ENCODE data around the gene ANGPTL2.

Gene ANGPTL2

GRCh38 chr9:127047971-127048370, 74.5 kb downstream of the ANGPTL2 start:
- no peak overlapping the region for H3K27ac ChIP-seq (ENCODE audit: low read depth, low read length)
- TF ChIP-seq EZH2phosphoT487 (IDR thresholded peaks at IDR 0.05; ENCODE audit: borderline replicate concordance, low read length) (no peak), CTCF (IDR thresholded peaks at IDR 0.05; ENCODE audit: low read depth, low read length, poor library complexity, severe bottlenecking) (no peak)
- H3K36me3 ChIP-seq (ENCODE audit: control insufficient read depth, low read length), result no peaks in the 10 kb centered on the region
- H3K4me3 ChIP-seq (ENCODE audit: low read length), result no peak overlapping the region
- no peaks in the 10 kb centered on the region for H3K79me2 ChIP-seq (ENCODE audit: control insufficient read depth, low read length)
- no peak overlapping the region for H3K4me2 ChIP-seq (ENCODE audit: low read length)
- H3K4me1 ChIP-seq (ENCODE audit: control insufficient read depth, low read length), result no peaks in the 10 kb centered on the region
- H3F3A ChIP-seq (ENCODE audit: control insufficient read depth, insufficient read depth), result no peaks in the 10 kb centered on the region
- H3K9me2 ChIP-seq (replicated peaks; ENCODE audit: control insufficient read depth, low read length), result no peaks in the 10 kb centered on the region
- no peaks in the 10 kb centered on the region for H3K9me3 ChIP-seq (ENCODE audit: control insufficient read depth, insufficient read depth, low read length)
- H3K27me3 ChIP-seq (ENCODE audit: control insufficient read depth, low read length), result no peaks in the 10 kb centered on the region
- H4K20me1 ChIP-seq (ENCODE audit: control insufficient read depth, insufficient read depth, low read depth, low read length), result no peaks in the 10 kb centered on the region

- TF ChIP-seq EZH2phosphoT487 (IDR thresholded peaks at IDR 0.05; ENCODE audit: borderline replicate concordance, low read length), result no peak
- TF ChIP-seq CTCF (IDR thresholded peaks at IDR 0.05; ENCODE audit: low read depth, low read length, poor library complexity, severe bottlenecking), result no peak
- Histone ChIP-seq H3K9me3 (ENCODE audit: control insufficient read depth, insufficient read depth, low read length) (no peaks in the 10 kb centered on the region), H3K27me3 (ENCODE audit: control insufficient read depth, low read length) (no peaks in the 10 kb centered on the region), H3K4me3 (ENCODE audit: low read length) (no peak overlapping the region), H4K20me1 (ENCODE audit: control insufficient read depth, insufficient read depth, low read depth, low read length) (no peaks in the 10 kb centered on the region), H3K36me3 (ENCODE audit: control insufficient read depth, low read length) (no peaks in the 10 kb centered on the region), H3K27ac (ENCODE audit: low read depth, low read length) (no peak overlapping the region), H3K4me1 (ENCODE audit: control insufficient read depth, low read length) (no peaks in the 10 kb centered on the region), H3F3A (ENCODE audit: control insufficient read depth, insufficient read depth) (no peaks in the 10 kb centered on the region), H3K9me2 (replicated peaks; ENCODE audit: control insufficient read depth, low read length) (no peaks in the 10 kb centered on the region), H3K79me2 (ENCODE audit: control insufficient read depth, low read length) (no peaks in the 10 kb centered on the region), H3K4me2 (ENCODE audit: low read length) (no peak overlapping the region)
These were observed 77.3 kb downstream of the ANGPTL2 start for GRCh38 chr9:127045148-127045547.

DNA sequence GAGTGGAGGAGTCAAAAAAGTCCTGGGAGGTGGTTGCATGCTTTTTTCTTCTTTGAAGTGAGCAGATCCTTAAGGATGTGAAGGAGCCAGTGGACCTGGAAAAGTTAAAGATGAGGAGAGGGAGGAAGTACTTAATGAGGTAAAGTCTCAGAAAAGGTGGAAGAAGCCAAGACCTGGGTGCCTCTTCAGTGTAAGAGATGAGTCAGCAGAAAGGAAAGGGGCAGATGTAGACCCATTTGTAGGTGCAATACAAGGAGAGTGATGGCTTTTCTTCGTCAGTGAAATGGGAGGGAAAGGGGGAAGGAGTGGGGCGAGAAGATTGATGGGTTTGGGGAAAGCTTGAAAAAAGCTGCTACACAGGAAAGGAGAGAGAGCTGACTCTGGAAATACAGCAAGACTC, 82.9 kb downstream of the ANGPTL2 start:
- no peaks in the 10 kb centered on the region for H3K9me3 ChIP-seq (ENCODE audit: control insufficient read depth, insufficient read depth, low read length)
- no peaks in the 10 kb centered on the region for H3K36me3 ChIP-seq (ENCODE audit: control insufficient read depth, low read length)
- H3K4me3 ChIP-seq (ENCODE audit: low read length), result no peak overlapping the region
- no peaks in the 10 kb centered on the region for H3K9me2 ChIP-seq (replicated peaks; ENCODE audit: control insufficient read depth, low read length)
- H3K79me2 ChIP-seq (ENCODE audit: control insufficient read depth, low read length), result no peaks in the 10 kb centered on the region
- H4K20me1 ChIP-seq (ENCODE audit: control insufficient read depth, insufficient read depth, low read depth, low read length), result no peaks in the 10 kb centered on the region
- no peaks in the 10 kb centered on the region for H3F3A ChIP-seq (ENCODE audit: control insufficient read depth, insufficient read depth)
- H3K27ac ChIP-seq (ENCODE audit: low read depth, low read length), result no peak overlapping the region
- TF ChIP-seq CTCF (IDR thresholded peaks at IDR 0.05; ENCODE audit: low read depth, low read length, poor library complexity, severe bottlenecking) (no peak), EZH2phosphoT487 (IDR thresholded peaks at IDR 0.05; ENCODE audit: borderline replicate concordance, low read length) (no peak)
- H3K4me1 ChIP-seq (ENCODE audit: control insufficient read depth, low read length), result no peaks in the 10 kb centered on the region
- no peaks in the 10 kb centered on the region for H3K27me3 ChIP-seq (ENCODE audit: control insufficient read depth, low read length)
- no peak overlapping the region for H3K4me2 ChIP-seq (ENCODE audit: low read length)

GRCh38 chr9:127038531-127038930, 83.9 kb downstream of the ANGPTL2 start:
- H3K4me1 ChIP-seq (ENCODE audit: control insufficient read depth, low read length), result no peaks in the 10 kb centered on the region

More at GRCh38 chr9:127038531-127038930, 83.9 kb downstream of the ANGPTL2 start:
- Histone ChIP-seq H3K4me3 (ENCODE audit: low read length) (no peak overlapping the region), H3F3A (ENCODE audit: control insufficient read depth, insufficient read depth) (no peaks in the 10 kb centered on the region), H3K36me3 (ENCODE audit: control insufficient read depth, low read length) (no peaks in the 10 kb centered on the region), H3K9me2 (replicated peaks; ENCODE audit: control insufficient read depth, low read length) (no peaks in the 10 kb centered on the region), H3K27ac (ENCODE audit: low read depth, low read length) (no peak overlapping the region), H3K79me2 (ENCODE audit: control insufficient read depth, low read length) (no peaks in the 10 kb centered on the region), H4K20me1 (ENCODE audit: control insufficient read depth, insufficient read depth, low read depth, low read length) (no peaks in the 10 kb centered on the region), H3K9me3 (ENCODE audit: control insufficient read depth, insufficient read depth, low read length) (no peaks in the 10 kb centered on the region), H3K27me3 (ENCODE audit: control insufficient read depth, low read length) (no peaks in the 10 kb centered on the region), H3K4me2 (ENCODE audit: low read length) (no peak overlapping the region)
- no peak for TF ChIP-seq CTCF (IDR thresholded peaks at IDR 0.05; ENCODE audit: low read depth, low read length, poor library complexity, severe bottlenecking)
- TF ChIP-seq EZH2phosphoT487 (IDR thresholded peaks at IDR 0.05; ENCODE audit: borderline replicate concordance, low read length), result no peak
